H9 (cell line): ENCODE data around the gene PRR35. TPM values are rescaled to one million over a fixed set of nuclear protein-coding genes. Genes with fewer than 3 reads are reported as not detected.

Experiments used
- DNase-seq: peaks from one replicate; pipeline ENCODE4 v3.0.0-alpha.2; 2017
- H2AFZ ChIP-seq: one replicate; pipeline ENCODE4 v1.6.1; 2013; ENCODE audit warnings: mild to moderate bottlenecking, low read length, control low read depth, moderate library complexity
- H2AK5ac ChIP-seq: 2 replicates; pipeline ENCODE4 v1.6.1; 2013; ENCODE audit warnings: low read length, control low read depth, mixed read lengths; ENCODE audit not compliant: insufficient read length
- H2BK120ac ChIP-seq: one replicate; pipeline ENCODE4 v1.6.1; 2013; ENCODE audit warnings: low read depth, mild to moderate bottlenecking, low read length, control low read depth, inconsistent platforms; ENCODE audit not compliant: poor library complexity, severe bottlenecking
- H2BK12ac ChIP-seq: 2 replicates; pipeline ENCODE4 v1.6.1; 2013; ENCODE audit warnings: low read length, control low read depth, mixed read lengths, low read depth; ENCODE audit not compliant: insufficient read length
- H2BK15ac ChIP-seq: 2 replicates; pipeline ENCODE4 v1.6.1; 2013; ENCODE audit warnings: low read depth, low read length, control low read depth
- H2BK20ac ChIP-seq: one replicate; pipeline ENCODE4 v1.6.1; 2013; ENCODE audit warnings: low read depth, mild to moderate bottlenecking, low read length, control low read depth, inconsistent platforms; ENCODE audit not compliant: poor library complexity, severe bottlenecking
- H2BK5ac ChIP-seq: 2 replicates; pipeline ENCODE4 v1.6.1; 2013; ENCODE audit warnings: low read length, control low read depth, mixed read lengths; ENCODE audit not compliant: insufficient read length
- H3K14ac ChIP-seq: 2 replicates; pipeline ENCODE4 v1.6.1; 2013; ENCODE audit warnings: low read length, control low read depth; ENCODE audit not compliant: insufficient read depth
- H3K18ac ChIP-seq: 2 replicates; pipeline ENCODE4 v1.6.1; 2013; ENCODE audit warnings: low read depth, mild to moderate bottlenecking, mixed read lengths, low read length, control low read depth; ENCODE audit not compliant: insufficient read length
- H3K23ac ChIP-seq: 2 replicates; pipeline ENCODE4 v1.6.1; 2013; ENCODE audit warnings: low read length, control low read depth, mixed read lengths, low read depth; ENCODE audit not compliant: insufficient read length
- H3K23me2 ChIP-seq: 2 replicates; pipeline ENCODE4 v1.6.1; 2013; ENCODE audit warnings: low read depth, mild to moderate bottlenecking, mixed read lengths, low read length, control low read depth; ENCODE audit not compliant: insufficient read length, poor library complexity, severe bottlenecking
- H3K27ac ChIP-seq: 2 replicates; pipeline ENCODE4 v1.5.1; 2013; ENCODE audit warnings: low read length, control low read depth, mixed read lengths, low read depth; ENCODE audit not compliant: insufficient read length
- H3K27me3 ChIP-seq: 2 replicates; pipeline ENCODE4 v1.6.1; 2013; ENCODE audit warnings: low read length, control low read depth, inconsistent platforms; ENCODE audit not compliant: insufficient read depth
- H3K4ac ChIP-seq: 2 replicates; pipeline ENCODE4 v1.6.1; 2013; ENCODE audit warnings: low read depth, mild to moderate bottlenecking, control low read depth, inconsistent platforms, low read length, moderate library complexity
- H3K4me1 ChIP-seq: 2 replicates; pipeline ENCODE4 v1.6.1; 2013; ENCODE audit warnings: low read length, control low read depth, inconsistent platforms; ENCODE audit not compliant: insufficient read depth
- H3K4me2 ChIP-seq: 2 replicates; pipeline ENCODE4 v1.6.1; 2013; ENCODE audit warnings: low read length, control low read depth, mixed read lengths; ENCODE audit not compliant: insufficient read length, insufficient read depth
- H3K56ac ChIP-seq: 2 replicates; pipeline ENCODE4 v1.6.1; 2013; ENCODE audit warnings: low read depth, mild to moderate bottlenecking, mixed read lengths, low read length, control low read depth; ENCODE audit not compliant: insufficient read length
- H3K79me1 ChIP-seq: 2 replicates; pipeline ENCODE4 v1.6.1; 2013; ENCODE audit warnings: low read depth, mild to moderate bottlenecking, moderate library complexity, low read length, control low read depth, inconsistent platforms; ENCODE audit not compliant: insufficient read depth, poor library complexity, severe bottlenecking
- H3K79me2 ChIP-seq: 2 replicates; pipeline ENCODE4 v1.6.1; 2013; ENCODE audit warnings: low read length, control low read depth, inconsistent platforms; ENCODE audit not compliant: insufficient read depth
- H3K9ac ChIP-seq: 2 replicates; pipeline ENCODE4 v1.6.1; 2013; ENCODE audit warnings: low read length, control low read depth, mixed read lengths; ENCODE audit not compliant: insufficient read length; ENCODE audit errors: extremely low read depth
- H3K9me3 ChIP-seq: one replicate; pipeline ENCODE4 v1.6.1; 2013; ENCODE audit warnings: low read depth, low read length, inconsistent platforms; ENCODE audit not compliant: control insufficient read depth
- H3T11ph ChIP-seq: one replicate; pipeline ENCODE4 v1.6.1; 2013; ENCODE audit warnings: mild to moderate bottlenecking, low read length, control low read depth, inconsistent platforms
- H4K20me1 ChIP-seq: one replicate; pipeline ENCODE4 v1.6.1; 2013; ENCODE audit not compliant: control insufficient read depth, insufficient read length, insufficient read depth
- H4K5ac ChIP-seq: 2 replicates; pipeline ENCODE4 v1.6.1; 2013; ENCODE audit warnings: low read depth, mild to moderate bottlenecking, mixed read lengths, low read length, control low read depth; ENCODE audit not compliant: insufficient read length
- H4K8ac ChIP-seq: replicated peaks from 2 replicates; pipeline ENCODE4 v1.6.1; 2013; ENCODE audit warnings: low read length, control low read depth, mixed read lengths, low read depth; ENCODE audit not compliant: insufficient read length
- H4K91ac ChIP-seq: 2 replicates; pipeline ENCODE4 v1.6.1; 2013; ENCODE audit warnings: low read depth, mild to moderate bottlenecking, moderate library complexity, mixed read lengths, low read length, control low read depth; ENCODE audit not compliant: insufficient read length
- H3K27ac Mint-ChIP-seq, 3 experiments: 2 replicates in 2 of 3; 3 replicates in 1 of 3; pipeline ENCODE4 v1.8.0; 2020 to 2021; ENCODE audit warnings: mixed read lengths in 3 of 3, mild to moderate bottlenecking in 1 of 3, moderate library complexity in 1 of 3
- H3K27me3 Mint-ChIP-seq: 2 replicates; pipeline ENCODE4 v1.8.0; 2021; ENCODE audit warnings: low read depth, mild to moderate bottlenecking, moderate library complexity, mixed read lengths
- H3K36me3 Mint-ChIP-seq, 3 experiments: 2 replicates in 2 of 3; 3 replicates in 1 of 3; pipeline ENCODE4 v1.8.0; 2020 to 2021; ENCODE audit warnings: low read depth in 3 of 3, mixed read lengths in 3 of 3; ENCODE audit not compliant: insufficient read depth in 1 of 3
- H3K4me1 Mint-ChIP-seq, 2 experiments: 2 replicates each; pipeline ENCODE4 v1.8.0; 2020; ENCODE audit warnings: mixed read lengths in 2 of 2
- H3K4me3 Mint-ChIP-seq, 2 experiments: 2 replicates in 1 of 2; 3 replicates in 1 of 2; pipeline ENCODE4 v1.8.0; 2020 to 2021; ENCODE audit warnings: mild to moderate bottlenecking in 2 of 2, mixed read lengths in 2 of 2, moderate library complexity in 1 of 2
- H3K9me3 Mint-ChIP-seq, 2 experiments: 2 replicates in 1 of 2; 3 replicates in 1 of 2; pipeline ENCODE4 v1.8.0; 2020; ENCODE audit warnings: mild to moderate bottlenecking in 2 of 2, mixed read lengths in 2 of 2, moderate library complexity in 1 of 2
- WGBS: extraction: QIAGEN DNeasy Blood & Tissue Kit; methylation state at CpG from one replicate; pipeline ENCODE4 v1.1.7; 2013; ENCODE audit warnings: missing lambda C conversion rate, low lambda C conversion rate, mixed read lengths; ENCODE audit not compliant: insufficient read length; ENCODE audit errors: extremely low coverage; 5-methylcytosine and 5-hydroxymethylcytosine counted together
- total RNA-seq: library from RNA; stranded (reverse); gene quantifications from 2 replicates; pipeline ENCODE4 v1.2.1, GENCODE V29; 2021
- TF ChIP-seq, protein P1 (sequence below): fragments of 200-600 bp; sonication (generic); conservative IDR thresholded peaks from 3 replicates; pipeline ENCODE4 v1.8.0; 2021; ENCODE audit warnings: antibody characterized with exemption, mild to moderate bottlenecking

PRR35 gene
- total RNA-seq, 1 experiment from 2014 or later, result 0.33 TPM

DNA sequence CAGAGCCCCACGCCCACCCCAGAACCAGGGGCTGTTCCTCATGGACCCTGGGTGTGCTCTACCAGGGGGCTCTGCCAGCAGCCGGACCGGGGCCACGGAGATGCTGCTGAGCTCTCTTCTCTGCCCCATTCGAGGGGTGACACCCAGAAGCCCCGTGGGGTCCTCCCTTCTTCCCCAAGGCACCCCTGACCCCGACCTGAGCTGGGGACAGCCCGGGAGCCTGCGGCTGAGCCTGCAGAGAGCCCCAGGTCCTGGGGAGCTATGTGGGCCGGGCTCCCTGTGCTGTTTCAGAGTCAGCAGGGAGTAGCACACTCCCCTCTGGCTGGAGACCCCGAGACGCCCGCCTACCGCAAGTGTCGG lies 1.2 kb upstream of the PRR35 start:
- Mint-ChIP-seq H3K4me1 (no peaks in the 10 kb centered on the region), H3K9me3 (no peaks in the 10 kb centered on the region; a peak in 1 of 5 replicates), H3K27me3 (peaks cover 42% of the 10 kb centered on the region), H3K27ac (no peak overlapping the region), H3K4me3 (no peak overlapping the region), H3K36me3 (peaks cover 0 to 3% (median 0%) of the 10 kb centered on the region in 3 experiments; a peak in 3 of 7 replicates)
- peaks cover 2% of the 10 kb centered on the region; the same call in 1 of the 2 replicates for H3K27me3 ChIP-seq
- H2BK15ac ChIP-seq, result no peak overlapping the region
- H3K27ac ChIP-seq, result no peak overlapping the region
- H4K5ac ChIP-seq, result no peak overlapping the region
- no CpG with 5 or more reads among the region's 15 CpGs for whole genome bisulfite sequencing
- no peaks in the 10 kb centered on the region for H3K9me3 ChIP-seq
- H2AK5ac ChIP-seq, result no peak overlapping the region
- no peak overlapping the region for H4K91ac ChIP-seq
- H4K20me1 ChIP-seq, result peaks cover 3% of the 10 kb centered on the region
- no peak overlapping the region for H3T11ph ChIP-seq
- H3K4me2 ChIP-seq, result no peak overlapping the region
- no peak overlapping the region for H2BK120ac ChIP-seq
- no peaks in the 10 kb centered on the region for H3K23me2 ChIP-seq
- H3K9ac ChIP-seq, result no peak overlapping the region
- no peaks in the 10 kb centered on the region for H3K79me1 ChIP-seq
- no peak overlapping the region for H3K14ac ChIP-seq
- no peak overlapping the region for H2BK5ac ChIP-seq
- no peak overlapping the region for H3K56ac ChIP-seq
- no peak for DNase-seq
- H3K4me1 ChIP-seq, result no peaks in the 10 kb centered on the region
- H3K4ac ChIP-seq, result no peak overlapping the region
- H2BK20ac ChIP-seq, result no peak overlapping the region
- no peak overlapping the region for H3K23ac ChIP-seq
- no peaks in the 10 kb centered on the region for H3K79me2 ChIP-seq
- no peak overlapping the region for H3K18ac ChIP-seq
- TF ChIP-seq, protein P1, sequence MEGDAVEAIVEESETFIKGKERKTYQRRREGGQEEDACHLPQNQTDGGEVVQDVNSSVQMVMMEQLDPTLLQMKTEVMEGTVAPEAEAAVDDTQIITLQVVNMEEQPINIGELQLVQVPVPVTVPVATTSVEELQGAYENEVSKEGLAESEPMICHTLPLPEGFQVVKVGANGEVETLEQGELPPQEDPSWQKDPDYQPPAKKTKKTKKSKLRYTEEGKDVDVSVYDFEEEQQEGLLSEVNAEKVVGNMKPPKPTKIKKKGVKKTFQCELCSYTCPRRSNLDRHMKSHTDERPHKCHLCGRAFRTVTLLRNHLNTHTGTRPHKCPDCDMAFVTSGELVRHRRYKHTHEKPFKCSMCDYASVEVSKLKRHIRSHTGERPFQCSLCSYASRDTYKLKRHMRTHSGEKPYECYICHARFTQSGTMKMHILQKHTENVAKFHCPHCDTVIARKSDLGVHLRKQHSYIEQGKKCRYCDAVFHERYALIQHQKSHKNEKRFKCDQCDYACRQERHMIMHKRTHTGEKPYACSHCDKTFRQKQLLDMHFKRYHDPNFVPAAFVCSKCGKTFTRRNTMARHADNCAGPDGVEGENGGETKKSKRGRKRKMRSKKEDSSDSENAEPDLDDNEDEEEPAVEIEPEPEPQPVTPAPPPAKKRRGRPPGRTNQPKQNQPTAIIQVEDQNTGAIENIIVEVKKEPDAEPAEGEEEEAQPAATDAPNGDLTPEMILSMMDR, result no peak
- H2BK12ac ChIP-seq, result no peak overlapping the region
- H4K8ac ChIP-seq, result no peak overlapping the region
- no peak overlapping the region for H2AFZ ChIP-seq
